ENCODE results near the gene ATPAF2.

DNA sequence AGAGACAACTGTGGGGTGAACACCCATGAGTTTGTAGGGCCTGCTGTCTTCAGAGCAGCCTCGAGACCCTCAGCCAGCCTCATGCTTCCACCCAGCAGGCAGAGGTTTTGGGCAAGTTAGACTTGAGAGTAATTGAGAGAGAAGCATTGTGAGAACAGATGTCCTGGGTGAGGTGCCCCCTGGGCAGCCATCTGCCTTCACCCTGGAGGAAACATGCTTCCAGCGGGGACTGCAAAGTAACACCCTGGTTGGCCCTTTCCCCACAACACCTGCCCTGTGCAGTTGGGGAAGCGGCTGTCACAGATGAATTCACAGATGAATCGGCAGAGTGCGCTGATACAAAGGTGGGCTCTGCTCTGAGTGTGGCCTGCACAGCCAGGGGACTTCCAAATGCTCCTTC is 23.4 kb downstream of the ATPAF2 start:
- TF ChIP-seq, protein P1, sequence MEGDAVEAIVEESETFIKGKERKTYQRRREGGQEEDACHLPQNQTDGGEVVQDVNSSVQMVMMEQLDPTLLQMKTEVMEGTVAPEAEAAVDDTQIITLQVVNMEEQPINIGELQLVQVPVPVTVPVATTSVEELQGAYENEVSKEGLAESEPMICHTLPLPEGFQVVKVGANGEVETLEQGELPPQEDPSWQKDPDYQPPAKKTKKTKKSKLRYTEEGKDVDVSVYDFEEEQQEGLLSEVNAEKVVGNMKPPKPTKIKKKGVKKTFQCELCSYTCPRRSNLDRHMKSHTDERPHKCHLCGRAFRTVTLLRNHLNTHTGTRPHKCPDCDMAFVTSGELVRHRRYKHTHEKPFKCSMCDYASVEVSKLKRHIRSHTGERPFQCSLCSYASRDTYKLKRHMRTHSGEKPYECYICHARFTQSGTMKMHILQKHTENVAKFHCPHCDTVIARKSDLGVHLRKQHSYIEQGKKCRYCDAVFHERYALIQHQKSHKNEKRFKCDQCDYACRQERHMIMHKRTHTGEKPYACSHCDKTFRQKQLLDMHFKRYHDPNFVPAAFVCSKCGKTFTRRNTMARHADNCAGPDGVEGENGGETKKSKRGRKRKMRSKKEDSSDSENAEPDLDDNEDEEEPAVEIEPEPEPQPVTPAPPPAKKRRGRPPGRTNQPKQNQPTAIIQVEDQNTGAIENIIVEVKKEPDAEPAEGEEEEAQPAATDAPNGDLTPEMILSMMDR (IDR thresholded peaks at IDR 0.05), result no peak
- TF ChIP-seq POLR2AphosphoS5 (IDR thresholded peaks at IDR 0.05) (no peak), EP300 (IDR thresholded peaks at IDR 0.05) (no peak)

Data from gastroesophageal sphincter (tissue), 3 donors.